NCI-H2171 treated with DMSO at 0.1 percent for 48 hours (cell line): ENCODE measurements around the gene GIMAP8.
"Not testable (repeated sequence)": the region's sequence is repeated elsewhere in the genome, so short reads cannot be mapped to it uniquely, and the experiment has no call there.

Experiments used
- DNase-seq: peaks from one replicate; lab custom pipeline; 2025; lab: John Stamatoyannopoulos, UW

The GIMAP8 gene

GRCh38 chr7:150464962-150465361 lies 14.5 kb downstream of the GIMAP8 start:
- no peak for DNase-seq

GRCh38 chr7:150465414-150465813 lies 15.0 kb downstream of the GIMAP8 start:
- DNase-seq = no peak

- DNase-seq = no peak
Measured at GRCh38 chr7:150466477-150466876, 16.0 kb downstream of the GIMAP8 start.

- DNase-seq = no peak
Measured at GRCh38 chr7:150468241-150468640, 17.8 kb downstream of the GIMAP8 start.

- no peak for DNase-seq
Measured at GRCh38 chr7:150471886-150472285, 21.5 kb downstream of the GIMAP8 start.

GRCh38 chr7:150473902-150474301 lies 23.5 kb downstream of the GIMAP8 start:
- no peak for DNase-seq

GRCh38 chr7:150476285-150476684 lies 25.9 kb downstream of the GIMAP8 start:
- DNase-seq = no peak

GRCh38 chr7:150476819-150477631 lies 26.6 kb downstream of the GIMAP8 start:
- DNase-seq = no peak

GRCh38 chr7:150479023-150479716 lies 28.7 kb downstream of the GIMAP8 start:
- no peak for DNase-seq

- DNase-seq = no peak
Measured at GRCh38 chr7:150481186-150481920, 30.9 kb downstream of the GIMAP8 start.

- DNase-seq = no peak
Measured at GRCh38 chr7:150481922-150482321, 31.5 kb downstream of the GIMAP8 start.

- not testable (repeated sequence) for DNase-seq
Measured at GRCh38 chr7:150483514-150483913, 33.1 kb downstream of the GIMAP8 start.

- not testable (repeated sequence) for DNase-seq
Measured at GRCh38 chr7:150484071-150484470, 33.6 kb downstream of the GIMAP8 start.

- DNase-seq = no peak
Measured at GRCh38 chr7:150487625-150488024, 37.2 kb downstream of the GIMAP8 start.

- no peak for DNase-seq
Measured at GRCh38 chr7:150489782-150490181, 39.4 kb downstream of the GIMAP8 start.

- not testable (repeated sequence) for DNase-seq
Measured at GRCh38 chr7:150493442-150493841, 43.0 kb downstream of the GIMAP8 start.

GRCh38 chr7:150502519-150502918 lies 52.1 kb downstream of the GIMAP8 start:
- no peak for DNase-seq

GRCh38 chr7:150503155-150503554 lies 52.7 kb downstream of the GIMAP8 start:
- DNase-seq = no peak

GRCh38 chr7:150503581-150503980 lies 53.2 kb downstream of the GIMAP8 start:
- no peak for DNase-seq

GRCh38 chr7:150507947-150508602 lies 57.6 kb downstream of the GIMAP8 start:
- DNase-seq = no peak

GRCh38 chr7:150511048-150511447 lies 60.6 kb downstream of the GIMAP8 start:
- DNase-seq = no peak

- no peak for DNase-seq
Measured at GRCh38 chr7:150513758-150514157, 63.3 kb downstream of the GIMAP8 start.
